Activated CD8-positive, alpha-beta memory T cell treated with anti-CD3 and anti-CD28 coated beads, Interleukin-2, amount 50 U/mL, for 24 hours (primary cell): ENCODE measurements around the gene ANXA11.

Experiments used
- DNase-seq: peaks from one replicate; pipeline ENCODE4 v3.0.0-alpha.2; 2020; ENCODE audit errors: extremely low read depth

ANXA11 gene

DNA sequence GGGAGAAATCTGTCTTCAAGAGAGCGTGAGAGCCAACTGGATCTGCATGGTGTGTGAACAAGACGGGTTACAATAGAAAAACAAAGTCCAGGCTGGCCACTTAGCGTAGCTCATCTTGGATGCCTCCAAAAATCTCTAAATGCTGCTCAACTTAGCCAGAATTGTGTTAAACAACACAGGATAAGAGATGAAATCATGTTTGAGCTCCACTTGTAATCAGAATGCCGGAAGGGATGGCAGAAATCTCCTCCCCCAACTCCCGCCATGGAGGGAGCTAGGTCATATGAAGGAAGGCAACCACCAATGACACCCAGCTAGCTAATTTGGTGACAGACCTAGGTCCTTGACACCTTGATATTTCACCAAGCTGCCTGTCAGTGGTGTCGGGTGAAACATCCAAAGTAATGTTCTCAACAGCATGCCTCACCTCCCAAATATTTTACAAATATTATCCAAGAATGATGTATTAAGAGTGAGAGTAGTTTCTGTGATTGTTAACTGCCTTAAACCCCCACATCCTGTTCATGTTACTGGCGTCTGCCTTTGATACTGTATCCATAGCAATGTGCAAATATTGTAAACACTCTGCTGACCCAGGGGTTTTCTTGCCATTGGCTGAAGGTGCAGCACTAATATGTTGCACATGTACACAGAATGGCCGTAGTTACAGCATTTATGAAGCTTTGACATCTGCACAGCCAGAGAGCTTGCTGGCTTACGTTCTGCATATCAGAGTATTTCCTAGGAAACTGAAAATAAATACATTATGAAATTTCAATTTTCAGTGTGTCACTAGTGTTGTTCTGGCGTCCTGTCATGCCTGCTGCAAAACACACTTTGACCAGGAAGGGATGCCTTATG lies 101.0 kb downstream of the ANXA11 start:
- no peak for DNase-seq
